Neuronal stem cell (in vitro differentiated cells): ENCODE results near the gene CCDC92. TPM values are rescaled to one million over a fixed set of nuclear protein-coding genes. Genes with fewer than 3 reads are reported as not detected.

Experiments
- small RNA-seq: library from polyadenylated mRNA; stranded (forward); fragments of <200 nt; extraction: miRNeasy Mini kit (QIAGEN cat#:217004); gene quantifications from one replicate; pipeline ENCODE3, GENCODE V24; 2013; ENCODE audit not compliant: insufficient read depth

The CCDC92 gene

Small RNA genes lying within 50 kb of the gene (small RNA-seq; reads per million reads assigned to genes)
- gene AC068790.4: not detected
- not detected for gene AC068790.6
